HG03558 (cell line): ENCODE results near the gene CMTM7.
"Not testable (repeated sequence)": the region's sequence is repeated elsewhere in the genome, so short reads cannot be mapped to it uniquely, and the experiment has no call there.

ENCODE experiments used
- ATAC-seq: cut with Tn5 transposase; IDR thresholded peaks from one replicate; pipeline ENCODE4 v1.9.1; 2021; ENCODE audit warnings: moderate number of reproducible peaks; ENCODE audit not compliant: unreplicated experiment; ENCODE audit errors: extremely low read depth

CMTM7 gene

DNA sequence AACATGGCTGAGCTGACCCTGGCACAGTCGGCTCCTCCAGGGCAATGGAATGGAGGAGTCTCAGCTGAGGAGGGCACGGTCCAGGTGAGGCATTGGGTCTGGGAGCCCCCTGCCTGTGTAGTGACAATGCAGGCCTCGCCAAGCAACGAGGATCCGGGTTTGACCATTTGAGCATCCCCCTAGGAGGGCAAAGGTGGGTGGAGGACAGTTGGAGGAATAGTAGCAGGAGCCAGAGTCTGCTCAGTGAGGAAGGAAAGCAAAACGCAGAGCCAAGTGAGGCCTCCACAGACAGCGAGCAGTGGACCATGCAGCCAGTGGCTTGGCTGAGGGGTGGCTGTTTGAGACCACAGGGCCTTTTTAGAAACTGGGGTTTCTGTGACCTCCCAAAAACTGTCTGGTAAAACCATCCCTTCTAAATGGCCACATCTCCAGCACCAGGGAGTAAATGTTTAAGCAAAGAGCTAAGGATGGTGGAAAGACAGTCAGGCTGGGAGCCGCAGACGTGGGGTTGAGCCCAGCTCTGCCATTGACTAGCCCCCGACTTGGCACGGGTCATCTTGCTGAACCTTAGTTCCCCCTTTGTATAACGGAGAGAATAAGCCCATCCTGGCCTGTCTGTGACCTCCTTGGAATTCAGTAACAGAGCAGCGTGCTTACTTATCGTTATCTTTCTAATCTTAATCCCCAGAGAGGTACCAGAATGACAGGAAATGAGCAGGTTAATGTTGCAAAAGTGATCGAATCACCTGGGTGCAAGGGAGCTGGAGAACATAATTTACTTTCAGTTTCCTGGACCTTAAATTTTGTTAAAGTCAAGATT, 64.2 kb downstream of the CMTM7 start:
- ATAC-seq = no peak

DNA sequence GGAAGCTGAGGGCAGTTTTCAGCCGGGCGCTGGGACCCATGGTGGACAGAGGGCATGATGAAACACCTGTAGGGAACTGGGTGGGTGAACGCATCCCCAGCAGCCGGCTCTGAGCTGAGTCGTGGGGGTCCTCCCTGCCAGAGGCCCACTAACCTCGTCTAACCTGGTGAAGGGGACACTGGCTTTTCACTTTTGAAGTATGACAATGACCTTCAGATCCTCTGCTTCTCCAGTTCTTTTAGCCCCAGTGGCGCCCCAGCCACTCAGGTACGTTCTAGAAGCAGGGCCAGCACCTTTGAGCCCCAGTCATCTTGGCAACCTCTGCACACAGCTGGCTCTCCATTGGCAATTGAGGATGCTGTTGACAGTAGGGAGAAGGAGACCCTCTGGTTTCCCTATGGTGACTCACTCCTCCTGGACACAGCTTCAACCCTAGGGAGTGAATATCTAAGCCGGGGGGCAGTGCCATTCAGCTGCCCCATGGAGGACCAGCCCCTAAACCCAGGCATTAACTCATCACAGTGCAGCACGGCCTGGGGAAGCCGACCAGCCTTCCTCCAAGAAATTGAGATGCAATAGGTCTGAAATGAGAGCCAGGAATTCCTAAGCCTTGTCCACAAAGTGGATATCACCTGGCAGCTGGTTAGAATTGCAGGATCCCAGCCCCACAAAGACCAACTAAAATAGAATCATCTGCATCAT, 64.9 kb downstream of the CMTM7 start:
- no peak for ATAC-seq

DNA sequence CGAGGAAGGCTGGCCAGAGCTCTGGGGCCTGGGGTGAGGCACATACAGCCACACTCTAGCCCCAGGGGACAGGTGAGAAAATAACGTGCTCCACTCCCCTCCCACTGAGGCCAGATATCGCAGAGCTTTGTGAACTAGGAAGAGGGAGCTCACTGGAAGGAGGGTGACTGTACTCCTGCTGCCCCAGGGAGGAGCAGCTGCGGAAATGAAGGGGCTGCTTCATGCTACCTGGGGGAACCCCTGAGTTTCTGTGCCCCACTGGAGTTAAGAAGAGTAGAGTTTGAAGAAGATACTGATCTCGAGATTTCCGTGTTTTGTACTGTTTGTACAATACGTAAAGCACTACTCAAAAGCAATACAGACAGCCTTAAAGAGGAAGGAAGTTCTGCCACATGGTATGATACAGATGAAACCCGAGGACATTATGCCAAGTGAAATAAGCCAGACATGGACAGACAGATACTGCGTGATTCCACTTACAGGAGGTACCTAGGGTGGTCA, 66.4 kb downstream of the CMTM7 start:
- no peak for ATAC-seq

DNA sequence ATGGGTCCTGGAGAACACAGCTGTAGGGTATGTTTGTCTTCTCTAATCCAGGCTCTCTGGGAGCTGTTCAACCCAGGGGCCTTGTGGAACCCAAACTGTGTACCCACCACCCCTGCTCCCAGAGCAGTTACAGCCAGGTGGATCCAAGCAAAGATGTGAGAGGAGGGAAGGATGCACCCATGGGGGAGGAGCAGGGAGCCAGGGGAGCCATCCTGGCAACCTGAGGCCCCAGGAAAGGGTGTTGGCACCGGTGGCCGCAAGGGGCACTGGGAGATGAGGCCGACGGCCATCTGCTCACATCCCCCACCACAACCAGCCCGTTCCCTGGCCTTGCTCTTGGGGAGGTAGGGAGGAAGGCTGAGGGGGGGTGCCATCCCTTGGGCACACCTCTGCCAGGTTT, 67.8 kb downstream of the CMTM7 start:
- no peak for ATAC-seq

DNA sequence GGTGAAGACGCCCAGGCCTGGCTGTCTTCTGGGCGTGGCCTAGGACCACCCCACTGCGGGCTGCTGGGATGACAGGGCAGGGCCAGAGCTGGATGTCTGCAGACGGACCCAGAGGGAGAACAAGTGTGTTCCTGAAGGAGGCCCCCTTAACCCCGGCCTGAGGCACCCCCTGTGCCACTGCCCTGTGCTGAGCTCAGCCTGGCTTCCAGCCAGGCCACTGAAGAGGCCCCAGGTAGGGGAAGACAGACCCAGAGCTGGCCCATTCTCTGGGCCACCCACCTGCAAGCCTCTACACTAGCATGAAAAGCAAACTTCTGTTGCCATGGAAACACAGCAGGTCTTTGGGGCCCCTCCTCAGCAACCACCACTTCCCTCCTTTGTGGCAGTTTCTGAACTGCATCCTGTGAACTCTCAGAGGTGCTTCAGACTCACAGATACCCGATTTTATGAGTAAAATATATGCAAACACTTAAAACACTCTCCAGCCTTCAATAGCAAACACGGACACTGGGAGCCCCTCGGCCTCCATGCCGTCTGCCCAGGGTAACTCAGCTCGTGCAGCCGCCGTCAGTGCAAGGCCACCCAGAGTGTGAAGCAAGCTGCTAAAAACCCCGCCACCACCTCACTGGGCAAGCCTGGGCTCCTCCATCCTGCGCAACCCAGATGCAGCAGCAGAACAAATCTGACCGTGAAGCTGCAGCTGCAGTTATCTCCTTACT, 68.5 kb downstream of the CMTM7 start:
- peak; percentile 77 for ATAC-seq

DNA sequence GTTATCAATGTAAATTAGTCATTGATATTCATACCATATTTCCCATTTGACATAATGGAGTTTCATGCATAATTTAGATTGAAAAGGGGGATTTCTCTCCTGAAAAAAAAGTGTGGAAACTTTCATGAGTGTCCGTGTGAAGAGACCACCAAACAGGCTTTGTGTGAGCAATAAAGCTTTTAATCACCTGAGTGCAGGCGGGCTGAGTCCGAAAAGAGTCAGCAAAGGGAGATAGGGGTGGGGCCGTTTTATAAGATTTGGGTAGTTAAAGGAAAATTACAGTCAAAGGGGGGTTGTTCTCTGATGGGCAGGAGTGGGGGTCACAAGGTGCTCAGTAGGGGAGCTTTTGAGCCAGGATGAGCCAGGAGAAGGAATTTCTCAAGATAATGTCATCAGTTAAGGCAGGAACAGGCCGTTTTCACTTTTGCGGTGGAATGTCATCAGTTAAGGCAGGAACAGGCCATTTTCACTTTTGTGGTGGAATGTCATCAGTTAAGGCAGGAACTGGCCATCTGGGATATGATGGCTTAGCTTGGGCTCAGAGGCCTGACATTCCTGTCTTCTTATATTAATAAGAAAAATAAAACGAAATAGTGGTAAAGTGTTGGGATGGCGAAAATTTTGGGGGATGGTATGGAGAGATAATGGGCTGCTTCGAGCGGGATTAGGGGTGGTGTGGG, 69.3 kb downstream of the CMTM7 start:
- ATAC-seq = not testable (repeated sequence)

DNA sequence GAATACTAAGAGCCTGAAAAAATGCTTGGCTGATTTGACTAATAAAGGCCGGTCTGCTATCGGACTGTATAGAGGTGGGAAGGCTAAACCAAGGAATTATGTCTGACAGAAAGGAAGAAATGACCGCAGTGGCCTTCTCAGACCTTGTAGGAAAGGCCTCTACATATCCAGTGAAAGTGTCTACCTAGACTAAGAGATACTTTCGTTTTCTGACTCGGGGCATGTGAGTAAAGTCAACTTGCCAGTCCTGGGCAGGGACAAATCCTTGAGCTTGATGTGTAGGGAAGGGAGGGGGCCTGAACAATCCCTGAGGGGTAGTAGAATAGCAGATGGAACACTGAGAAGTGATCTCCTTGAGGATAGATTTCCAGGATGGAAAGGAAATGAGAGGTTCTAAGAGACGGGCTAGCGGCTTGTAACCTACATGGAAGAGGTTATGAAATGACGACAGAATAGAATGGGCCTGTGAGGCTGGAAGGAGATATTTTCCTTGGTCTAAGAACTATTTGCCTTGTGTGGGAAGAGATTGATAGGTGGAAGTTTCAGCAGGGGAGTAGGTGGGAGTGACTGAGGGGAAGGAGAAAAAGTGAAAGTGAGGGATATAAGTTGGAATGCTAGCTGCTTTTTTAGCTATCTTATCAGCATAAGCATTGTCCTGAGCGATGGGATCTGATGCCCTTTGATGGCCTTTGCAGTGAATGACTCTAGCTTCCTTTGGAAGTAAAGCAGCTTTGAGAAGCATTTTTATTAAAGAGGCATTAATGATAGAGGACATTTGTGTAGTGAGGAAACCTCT, 70.7 kb downstream of the CMTM7 start:
- ATAC-seq = not testable (repeated sequence)

DNA sequence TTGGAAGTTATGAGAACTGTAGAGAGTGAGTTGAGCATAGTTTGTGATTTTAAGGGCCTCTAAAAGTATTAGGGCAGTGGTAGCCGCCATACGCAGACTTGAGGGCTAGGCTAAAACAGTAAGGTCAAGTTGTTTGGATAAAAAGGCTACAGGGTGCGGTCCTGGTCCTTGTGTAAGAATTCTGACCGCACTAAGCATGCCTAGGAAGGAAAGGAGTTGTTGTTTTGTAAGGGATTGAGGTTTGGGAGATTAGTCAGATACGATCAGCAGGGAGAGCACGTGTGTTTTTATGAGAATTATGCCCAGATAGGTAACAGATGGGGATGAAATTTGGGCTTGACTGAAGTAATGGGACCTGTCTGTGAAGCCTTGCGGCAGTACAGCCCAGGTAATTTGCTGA, 71.8 kb downstream of the CMTM7 start:
- not testable (repeated sequence) for ATAC-seq

DNA sequence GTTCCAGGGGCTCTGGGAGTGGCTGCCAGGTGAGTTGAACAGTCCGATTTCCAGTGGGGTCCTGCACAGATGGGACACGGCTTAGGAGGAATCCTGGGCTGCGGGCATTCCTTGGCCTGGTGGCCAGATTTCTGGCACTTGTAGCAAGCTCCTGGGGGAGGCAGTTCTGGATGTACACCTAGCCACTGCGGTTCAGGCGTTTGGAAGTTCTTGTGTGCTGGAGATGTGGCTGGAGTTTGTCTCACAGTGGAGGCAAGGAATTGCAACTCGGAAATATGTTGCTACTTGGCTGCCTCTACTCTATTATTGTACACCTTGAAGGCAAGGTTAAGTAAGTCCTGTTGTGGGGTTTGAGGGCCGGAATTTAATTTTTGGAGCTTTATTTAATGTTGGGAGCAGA, 73.1 kb downstream of the CMTM7 start:
- not testable (repeated sequence) for ATAC-seq

DNA sequence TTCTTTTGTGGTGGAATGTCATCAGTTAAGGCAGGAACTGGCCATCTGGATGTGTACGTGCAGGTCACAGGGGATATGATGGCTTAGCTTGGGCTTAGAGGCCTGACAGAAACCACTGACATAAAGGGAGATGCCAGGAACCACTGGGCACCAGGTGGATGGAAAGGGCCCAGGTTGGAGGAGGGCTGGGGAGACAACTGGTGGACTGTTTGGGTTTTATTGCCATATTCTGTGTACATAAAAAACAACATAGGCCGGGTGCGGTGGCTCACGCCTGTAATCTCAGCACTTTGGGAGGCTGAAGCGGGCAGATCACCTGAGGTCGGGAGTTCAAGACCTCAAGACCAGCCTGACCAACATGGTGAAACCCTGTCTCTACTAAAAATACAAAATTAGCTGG, 75.2 kb downstream of the CMTM7 start:
- ATAC-seq = not testable (repeated sequence)

DNA sequence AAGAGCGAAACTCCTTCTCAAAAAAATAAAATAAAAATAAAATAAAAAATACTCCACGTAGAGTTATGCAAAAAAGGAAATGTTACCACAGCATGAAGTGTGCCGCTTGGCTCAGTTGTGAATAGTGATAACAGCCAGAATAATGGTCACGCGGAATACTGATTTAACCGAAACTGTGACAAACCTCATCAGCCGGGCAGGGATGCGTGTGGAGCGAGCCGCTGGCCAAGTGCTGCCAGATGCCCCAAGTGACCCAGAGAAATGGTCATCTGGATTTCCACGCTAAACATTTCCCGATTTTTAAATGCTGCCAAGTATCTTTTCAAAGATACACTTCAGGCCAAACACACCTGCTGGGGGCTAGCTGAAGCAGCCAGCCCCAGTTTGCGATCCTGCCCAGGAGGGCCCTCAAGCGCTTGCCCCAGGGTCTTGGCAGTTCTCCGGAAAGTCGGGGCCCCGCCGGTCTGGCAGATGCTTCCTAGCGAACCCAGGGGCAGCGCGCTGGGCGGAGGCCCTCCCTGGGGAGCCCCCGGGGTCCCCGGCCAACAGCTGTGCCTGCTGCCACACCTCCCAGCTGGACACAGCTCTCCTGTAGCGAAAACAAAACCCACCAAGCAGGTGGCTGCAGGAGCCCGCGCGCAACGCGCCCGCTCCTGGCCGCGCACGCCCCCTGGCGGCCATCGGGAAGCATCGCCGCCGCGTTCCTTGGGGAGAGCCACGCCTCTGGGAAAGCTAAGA, 75.8 kb downstream of the CMTM7 start:
- peak; percentile 33 for ATAC-seq

DNA sequence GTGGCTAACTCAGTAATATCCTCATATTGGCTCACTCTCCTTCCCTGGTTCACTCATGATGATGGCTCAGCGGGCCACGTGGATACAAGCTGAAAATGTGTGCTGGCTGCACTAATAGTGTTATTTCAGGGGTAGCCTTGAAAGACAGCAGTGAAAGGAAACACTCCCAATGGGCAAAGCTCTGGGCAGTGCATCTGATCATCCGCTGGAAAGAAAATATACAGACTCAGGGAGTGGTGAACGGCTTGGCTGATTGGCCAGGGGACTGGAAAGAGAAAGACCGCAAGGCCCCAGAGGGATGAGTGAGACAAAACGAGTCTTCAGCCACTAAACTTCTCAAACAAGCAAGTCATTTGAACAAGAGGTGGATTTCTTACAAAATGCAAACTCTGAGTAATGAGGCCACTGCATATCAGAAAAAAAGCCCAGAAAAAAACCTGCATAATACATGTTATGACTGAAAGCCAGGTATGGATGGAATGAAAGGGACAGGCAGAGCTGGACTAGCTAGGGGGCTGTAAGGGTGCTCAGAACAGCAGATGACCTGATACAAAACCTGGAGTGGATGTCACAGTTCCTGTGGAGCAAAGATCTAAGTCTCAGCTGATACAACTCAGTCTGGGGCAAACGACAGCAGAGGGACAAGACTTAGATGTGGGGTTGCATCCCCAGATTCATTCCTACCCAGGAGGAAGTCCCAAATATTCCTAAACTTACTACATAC, 77.7 kb downstream of the CMTM7 start:
- no peak for ATAC-seq

DNA sequence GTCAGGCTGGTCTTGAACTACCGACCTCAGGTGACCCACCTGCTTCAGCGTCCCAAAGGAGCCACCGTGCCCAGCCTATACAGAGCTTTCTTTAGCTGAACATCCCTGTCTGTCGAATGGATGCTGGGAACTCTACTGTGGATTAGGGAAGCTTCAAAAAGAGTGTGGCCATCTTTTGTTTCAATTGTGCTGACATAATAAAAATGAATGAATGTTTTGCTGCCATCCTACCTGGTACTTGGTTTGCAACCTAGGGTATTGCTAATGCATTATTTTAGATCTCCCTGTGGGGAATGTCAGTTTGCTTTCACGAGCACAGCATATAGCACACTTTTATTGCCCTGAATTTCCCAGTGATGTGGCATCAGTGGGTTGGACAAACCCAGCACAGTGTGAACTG, 78.7 kb downstream of the CMTM7 start:
- no peak for ATAC-seq

DNA sequence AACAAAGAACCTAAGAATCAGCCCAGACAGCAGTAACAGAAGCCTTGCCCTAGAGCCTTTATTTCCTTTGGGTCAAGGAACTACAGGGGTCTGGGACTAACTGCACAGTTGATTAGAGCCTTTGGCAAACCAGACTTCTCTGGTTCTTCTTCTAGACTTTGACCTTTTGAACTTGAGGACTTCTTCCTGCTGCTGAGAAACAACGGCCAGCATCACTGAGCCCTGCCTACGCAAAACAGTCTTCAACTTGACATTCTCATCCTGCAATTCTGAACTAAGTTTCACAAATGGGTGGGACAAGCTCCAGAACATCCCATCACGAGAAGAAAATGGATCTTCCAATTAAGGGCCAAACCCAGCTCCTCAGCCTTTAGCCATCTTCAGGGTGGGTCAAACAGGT, 79.6 kb downstream of the CMTM7 start:
- no peak for ATAC-seq

DNA sequence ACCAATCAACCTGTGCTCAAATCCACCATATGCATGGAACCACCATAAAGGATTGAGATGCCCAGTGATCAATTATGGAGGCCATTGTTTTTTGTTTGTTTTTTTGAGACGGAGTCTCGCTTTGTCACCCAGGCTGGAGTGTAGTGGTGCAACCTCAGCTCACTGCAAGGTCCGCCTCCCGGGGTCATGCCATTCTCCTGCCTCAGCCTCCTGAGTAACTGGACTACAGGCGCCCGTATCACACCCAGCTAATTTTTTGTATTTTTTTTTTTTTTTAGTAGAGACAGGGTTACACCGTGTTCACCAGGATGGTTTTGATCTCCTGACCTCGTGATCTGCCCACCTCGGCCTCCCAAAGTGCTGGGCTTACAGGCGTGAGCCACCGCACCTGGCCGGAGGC, 80.5 kb downstream of the CMTM7 start:
- ATAC-seq = not testable (repeated sequence)

DNA sequence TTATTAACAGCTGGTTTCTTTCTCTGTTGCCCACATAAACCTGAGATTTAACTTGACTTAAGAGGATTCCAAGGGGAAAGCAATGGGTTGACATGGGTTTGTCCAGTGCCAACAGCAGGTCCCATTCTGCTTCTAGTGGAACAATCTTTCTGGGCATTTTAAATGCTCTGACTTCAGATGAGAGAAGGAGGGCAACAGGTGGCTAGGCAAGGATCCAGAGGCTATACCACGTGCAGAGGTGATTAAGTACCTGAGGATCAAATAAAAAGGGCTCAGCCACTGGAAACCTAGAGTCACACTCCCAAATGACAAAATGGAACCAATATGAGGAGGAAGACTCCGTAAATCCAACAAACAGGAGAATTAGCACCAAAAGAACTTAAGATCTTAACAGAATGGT, 82.5 kb downstream of the CMTM7 start:
- ATAC-seq = no peak

DNA sequence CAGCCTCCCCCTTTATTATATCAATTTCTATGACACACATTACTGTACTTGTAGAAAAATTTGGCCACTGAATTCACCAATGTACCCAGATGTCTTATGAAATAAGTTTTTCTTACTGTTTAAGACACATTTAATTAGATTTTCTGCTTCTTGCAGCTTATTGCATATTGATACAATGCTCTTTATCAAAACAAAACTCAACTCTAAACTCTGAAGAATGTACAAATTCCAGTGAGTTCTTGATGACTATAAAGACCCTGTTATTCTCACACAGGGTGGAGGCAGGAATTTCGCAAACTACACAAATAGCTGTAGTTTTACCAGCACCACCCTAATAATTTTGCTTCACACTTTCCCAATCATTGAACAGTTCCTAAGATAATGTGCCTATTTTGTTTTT, 89.0 kb downstream of the CMTM7 start:
- ATAC-seq = no peak
